ENCODE measurements around the gene ARSJ. TPM values are rescaled to one million over a fixed set of nuclear protein-coding genes. Genes with fewer than 3 reads are reported as not detected.

Gene ARSJ
- total RNA-seq, 1 donor from 2014 or later: 0.17 TPM

DNA sequence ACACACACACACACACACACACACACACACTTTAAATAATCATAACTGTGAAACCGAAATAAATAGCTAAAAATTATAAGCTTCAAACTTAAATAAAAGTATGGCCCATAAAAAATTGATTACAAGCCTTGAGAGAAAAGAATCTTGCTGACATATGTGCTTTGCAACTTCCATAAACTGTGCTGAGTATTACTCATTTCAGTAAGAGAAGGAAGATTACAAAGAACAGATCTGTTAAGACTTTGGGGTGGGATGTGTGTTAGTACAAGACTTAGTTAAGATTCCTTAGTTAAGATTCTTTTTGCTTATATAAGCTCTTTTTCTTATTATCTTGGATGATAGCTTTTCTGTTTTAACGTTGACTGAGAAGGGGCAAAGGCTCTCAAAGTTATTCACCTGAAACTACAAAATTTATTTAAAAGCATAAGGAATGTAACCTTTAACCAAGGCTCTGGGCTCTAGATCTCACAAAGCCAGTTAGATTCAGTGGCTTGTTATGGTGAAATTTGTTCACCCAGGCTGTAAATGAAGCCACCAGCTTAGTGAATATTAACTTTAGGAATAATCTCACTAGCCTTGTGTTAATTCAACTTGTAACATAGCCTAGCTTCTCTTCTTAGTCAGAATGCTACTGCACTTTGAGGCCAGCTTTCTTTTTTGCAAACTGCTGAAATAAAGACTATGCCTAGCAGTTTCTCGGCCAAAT lies 58.2 kb downstream of the ARSJ start:
- no peak overlapping the region for H3K4me3 Mint-ChIP-seq (ENCODE audit: unreplicated experiment)
- H3K36me3 Mint-ChIP-seq (ENCODE audit: unreplicated experiment): no peaks in the 10 kb centered on the region
- H3K4me1 Mint-ChIP-seq (ENCODE audit: low read depth, unreplicated experiment): no peaks in the 10 kb centered on the region
- H3K9me3 Mint-ChIP-seq (ENCODE audit: unreplicated experiment): peaks cover 3% of the 10 kb centered on the region
- no peak overlapping the region for H3K27ac Mint-ChIP-seq (ENCODE audit: unreplicated experiment)
- H3K27me3 Mint-ChIP-seq (ENCODE audit: unreplicated experiment): no peaks in the 10 kb centered on the region
- DNase-seq: no peak
- no peak for TF ChIP-seq CTCF (IDR thresholded peaks at IDR 0.05; ENCODE audit: partially characterized antibody, unreplicated experiment)

DNA sequence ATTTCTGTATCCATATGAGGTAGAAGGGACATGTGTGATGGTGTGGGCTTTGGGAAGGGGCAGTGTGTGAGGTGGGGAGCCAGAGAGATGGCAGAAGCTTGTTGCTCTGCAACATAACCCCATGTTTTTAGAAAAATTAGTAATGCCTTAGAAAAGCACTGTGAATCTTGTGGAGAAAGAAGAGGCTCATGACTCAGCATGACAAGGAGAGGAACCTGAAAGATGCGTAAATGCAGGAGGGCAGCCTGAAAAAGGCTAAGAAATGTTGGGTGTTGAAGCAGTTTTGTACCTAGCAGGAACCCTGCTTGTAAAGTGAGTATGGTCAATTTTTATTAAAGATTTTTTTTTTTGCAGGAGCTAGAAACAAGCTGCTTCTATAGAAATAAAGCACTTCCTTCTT lies 59.8 kb downstream of the ARSJ start:
- Mint-ChIP-seq H3K27ac (ENCODE audit: unreplicated experiment) (no peak overlapping the region), H3K4me1 (ENCODE audit: low read depth, unreplicated experiment) (no peaks in the 10 kb centered on the region), H3K36me3 (ENCODE audit: unreplicated experiment) (no peaks in the 10 kb centered on the region), H3K9me3 (ENCODE audit: unreplicated experiment) (no peaks in the 10 kb centered on the region), H3K4me3 (ENCODE audit: unreplicated experiment) (no peak overlapping the region), H3K27me3 (ENCODE audit: unreplicated experiment) (no peaks in the 10 kb centered on the region)
- no peak for TF ChIP-seq CTCF (IDR thresholded peaks at IDR 0.05; ENCODE audit: partially characterized antibody, unreplicated experiment)
- DNase-seq: no peak

DNA sequence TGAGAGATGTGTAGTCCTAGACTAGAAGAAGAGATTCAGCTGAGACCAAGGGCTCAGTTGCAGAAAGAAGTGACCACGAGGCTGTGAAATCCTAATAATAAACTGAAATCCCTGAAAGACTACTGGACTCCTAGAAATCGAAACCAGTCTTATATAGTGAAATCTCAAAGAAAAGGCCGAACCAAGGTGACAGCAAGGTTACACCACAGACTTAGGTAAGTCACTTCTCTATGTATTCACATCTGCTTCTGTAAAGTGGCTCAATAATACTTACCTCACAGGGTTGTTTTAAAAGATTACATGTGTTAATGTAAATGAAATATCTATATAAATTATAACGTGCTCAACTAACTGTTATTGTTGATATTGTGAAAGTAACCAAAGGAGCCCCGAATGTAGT lies 60.3 kb downstream of the ARSJ start:
- H3K4me3 Mint-ChIP-seq (ENCODE audit: unreplicated experiment): no peak overlapping the region
- no peak overlapping the region for H3K27ac Mint-ChIP-seq (ENCODE audit: unreplicated experiment)
- no peak for TF ChIP-seq CTCF (IDR thresholded peaks at IDR 0.05; ENCODE audit: partially characterized antibody, unreplicated experiment)

GRCh38 chr4:113908829-113909228 lies 70.6 kb downstream of the ARSJ start:
- H3K4me1 Mint-ChIP-seq (ENCODE audit: low read depth, unreplicated experiment): no peaks in the 10 kb centered on the region
- no peak overlapping the region for H3K4me3 Mint-ChIP-seq (ENCODE audit: unreplicated experiment)
- peaks cover 1% of the 10 kb centered on the region for H3K9me3 Mint-ChIP-seq (ENCODE audit: unreplicated experiment)
- no peak for DNase-seq
- H3K27me3 Mint-ChIP-seq (ENCODE audit: unreplicated experiment): no peaks in the 10 kb centered on the region
- TF ChIP-seq CTCF (IDR thresholded peaks at IDR 0.05; ENCODE audit: partially characterized antibody, unreplicated experiment): no peak
- H3K36me3 Mint-ChIP-seq (ENCODE audit: unreplicated experiment): no peaks in the 10 kb centered on the region
- H3K27ac Mint-ChIP-seq (ENCODE audit: unreplicated experiment): no peak overlapping the region

More for the DNA sequence above, 60.3 kb downstream of the ARSJ start:
- no peaks in the 10 kb centered on the region for H3K27me3 Mint-ChIP-seq (ENCODE audit: unreplicated experiment)
- H3K9me3 Mint-ChIP-seq (ENCODE audit: unreplicated experiment): no peaks in the 10 kb centered on the region
- no peaks in the 10 kb centered on the region for H3K36me3 Mint-ChIP-seq (ENCODE audit: unreplicated experiment)
- no peak for DNase-seq
- no peaks in the 10 kb centered on the region for H3K4me1 Mint-ChIP-seq (ENCODE audit: low read depth, unreplicated experiment)

GRCh38 chr4:113907559-113907958 lies 71.9 kb downstream of the ARSJ start:
- Mint-ChIP-seq H3K27ac (ENCODE audit: unreplicated experiment) (no peak overlapping the region), H3K9me3 (ENCODE audit: unreplicated experiment) (peaks cover 1% of the 10 kb centered on the region), H3K4me3 (ENCODE audit: unreplicated experiment) (no peak overlapping the region), H3K27me3 (ENCODE audit: unreplicated experiment) (no peaks in the 10 kb centered on the region), H3K36me3 (ENCODE audit: unreplicated experiment) (no peaks in the 10 kb centered on the region), H3K4me1 (ENCODE audit: low read depth, unreplicated experiment) (no peaks in the 10 kb centered on the region)
- no peak for TF ChIP-seq CTCF (IDR thresholded peaks at IDR 0.05; ENCODE audit: partially characterized antibody, unreplicated experiment)
- DNase-seq: no peak

All from glutamatergic neuron (in vitro differentiated cells).